SK-N-SH treated with all-trans-retinoic acid at 6 μM for 48 hours (cell line): Measurements from ENCODE around the gene RPS5.

Source experiments
- ATAC-seq: fragments of 200-7000 bp; cut with Tn5 transposase; 3 replicates; pipeline ENCODE4 v1.9.1; 2020; ENCODE audit warnings: mild to moderate bottlenecking, moderate library complexity
- BACH2 ChIP-seq: fragments of 250-450 bp; sonication (Bioruptor Pico); IDR thresholded peaks from 2 replicates; pipeline ENCODE4 v1.9.0; 2021; ENCODE audit warnings: mild to moderate bottlenecking, borderline replicate concordance
- CREB5 ChIP-seq: fragments of 250-450 bp; sonication (Bioruptor Pico); IDR thresholded peaks from 2 replicates; pipeline ENCODE4 v1.5.1; 2020; ENCODE audit warnings: low read depth, mild to moderate bottlenecking, moderate library complexity
- CSDC2 ChIP-seq: fragments of 250-450 bp; sonication (Bioruptor Pico); IDR thresholded peaks from 2 replicates; pipeline ENCODE4 v1.5.0; 2020; ENCODE audit warnings: mild to moderate bottlenecking, moderate library complexity
- CSRNP3 ChIP-seq: fragments of 250-450 bp; sonication (Bioruptor Pico); IDR thresholded peaks from 2 replicates; pipeline ENCODE4 v1.5.1; 2021; ENCODE audit warnings: mild to moderate bottlenecking, moderate library complexity
- ESRRG ChIP-seq: fragments of 250-450 bp; sonication (Bioruptor Pico); IDR thresholded peaks from 2 replicates; pipeline ENCODE4 v1.6.1; 2021; ENCODE audit warnings: mild to moderate bottlenecking
- GLIS3 ChIP-seq: fragments of 250-450 bp; sonication (Bioruptor Pico); IDR thresholded peaks from 2 replicates; pipeline ENCODE4 v1.5.0; 2020; ENCODE audit warnings: mild to moderate bottlenecking, moderate library complexity
- OSR1 ChIP-seq: fragments of 250-450 bp; sonication (Bioruptor Pico); IDR thresholded peaks from 2 replicates; pipeline ENCODE4 v1.8.0; 2022; ENCODE audit warnings: moderate library complexity, mild to moderate bottlenecking, inconsistent platforms
- PATZ1 ChIP-seq: fragments of 250-450 bp; sonication (Bioruptor Pico); IDR thresholded peaks from 2 replicates; pipeline ENCODE4 v1.8.0; 2020; ENCODE audit warnings: mild to moderate bottlenecking, moderate library complexity, borderline replicate concordance
- POU6F1 ChIP-seq: fragments of 250-450 bp; sonication (Bioruptor Pico); IDR thresholded peaks from 2 replicates; pipeline ENCODE4 v1.8.0; 2021; ENCODE audit warnings: low read depth, mild to moderate bottlenecking, moderate library complexity, borderline replicate concordance
- PPARA ChIP-seq: fragments of 250-450 bp; sonication (Bioruptor Pico); IDR thresholded peaks from 2 replicates; pipeline ENCODE4 v1.5.0; 2020; ENCODE audit warnings: mild to moderate bottlenecking, borderline replicate concordance
- RARB ChIP-seq: fragments of 250-450 bp; sonication (Bioruptor Pico); IDR thresholded peaks from 2 replicates; pipeline ENCODE4 v1.8.0; 2021; ENCODE audit warnings: mild to moderate bottlenecking, moderate library complexity
- SNAI2 ChIP-seq: fragments of 250-450 bp; sonication (Bioruptor Pico); IDR thresholded peaks from 2 replicates; pipeline ENCODE4 v1.5.0; 2020; ENCODE audit warnings: mild to moderate bottlenecking, moderate library complexity
- TCF4 ChIP-seq: fragments of 250-450 bp; sonication (Bioruptor Pico); IDR thresholded peaks from 2 replicates; pipeline ENCODE4 v1.8.0; 2021; ENCODE audit warnings: mild to moderate bottlenecking, moderate library complexity, borderline replicate concordance
- TOX ChIP-seq: fragments of 250-450 bp; sonication (Bioruptor Pico); IDR thresholded peaks from 2 replicates; pipeline ENCODE4 v1.8.0; 2021; ENCODE audit warnings: mild to moderate bottlenecking, moderate library complexity, borderline replicate concordance
- TSHZ2 ChIP-seq: fragments of 250-450 bp; sonication (Bioruptor Pico); IDR thresholded peaks from 2 replicates; pipeline ENCODE4 v1.5.0; 2020; ENCODE audit warnings: mild to moderate bottlenecking, moderate library complexity
- ZC3H10 ChIP-seq: fragments of 250-450 bp; sonication (Bioruptor Pico); IDR thresholded peaks from 2 replicates; pipeline ENCODE4 v1.5.1; 2021; ENCODE audit warnings: mild to moderate bottlenecking, moderate library complexity
- ZFP3 ChIP-seq: fragments of 250-450 bp; sonication (Bioruptor Pico); IDR thresholded peaks from 2 replicates; pipeline ENCODE4 v1.5.0; 2020; ENCODE audit warnings: mild to moderate bottlenecking, moderate library complexity
- ZNF565 ChIP-seq: fragments of 450-650 bp; formaldehyde crosslinking; conservative IDR thresholded peaks from 2 replicates; pipeline ENCODE4 v1.5.0; 2020; ENCODE audit warnings: low read depth, mild to moderate bottlenecking, moderate library complexity
- ZNF8 ChIP-seq: fragments of 450-650 bp; formaldehyde crosslinking; IDR thresholded peaks from 2 replicates; pipeline ENCODE4 v1.5.0; 2020; ENCODE audit warnings: mild to moderate bottlenecking, moderate library complexity

RPS5 gene

GRCh38 chr19:58366585-58367430 is 20.3 kb upstream of the RPS5 start:
- no peak for TF ChIP-seq CREB5 (CRISPR knock-in tag)
- TF ChIP-seq CSRNP3 (CRISPR knock-in tag), result no peak
- TF ChIP-seq ESRRG, result no peak
- no peak for TF ChIP-seq OSR1
- no peak for TF ChIP-seq ZNF565
- TF ChIP-seq POU6F1 (CRISPR knock-in tag), result no peak
- no peak for TF ChIP-seq CSDC2 (CRISPR knock-in tag)
- no peak for TF ChIP-seq BACH2 (CRISPR knock-in tag)
- TF ChIP-seq PPARA, result no peak
- no peak for TF ChIP-seq TCF4
- no peak for TF ChIP-seq GLIS3 (CRISPR knock-in tag)
- TF ChIP-seq ZNF8, result no peak
- TF ChIP-seq, all 23 proteins: peak for 0
- no peak for ATAC-seq

- no peak for TF ChIP-seq OSR1
- no peak for TF ChIP-seq GLIS3 (CRISPR knock-in tag)
- no peak for TF ChIP-seq CSRNP3 (CRISPR knock-in tag)
- no peak for TF ChIP-seq ZFP3 (CRISPR knock-in tag)
- TF ChIP-seq ZNF565, result no peak
- no peak for TF ChIP-seq ZC3H10
- no peak for TF ChIP-seq ESRRG
- TF ChIP-seq ZNF8, result no peak
- no peak for TF ChIP-seq SNAI2 (CRISPR knock-in tag)
- no peak for TF ChIP-seq RARB (CRISPR knock-in tag)
- no peak for TF ChIP-seq PATZ1 (CRISPR knock-in tag)
- TF ChIP-seq TOX (CRISPR knock-in tag), result no peak
- TF ChIP-seq TSHZ2 (CRISPR knock-in tag), result no peak
- no peak for ATAC-seq
These were observed 19.2 kb upstream of the RPS5 start for GRCh38 chr19:58367698-58368454.
